Measurements from ENCODE around the gene REG4. TPM values are rescaled to one million over a fixed set of nuclear protein-coding genes. Genes with fewer than 3 reads are reported as not detected.

Gene REG4
- total and polyA plus RNA-seq, 4 donors, result 0.08 to 0.19 (median 0.15) TPM; not detected in 1

DNA sequence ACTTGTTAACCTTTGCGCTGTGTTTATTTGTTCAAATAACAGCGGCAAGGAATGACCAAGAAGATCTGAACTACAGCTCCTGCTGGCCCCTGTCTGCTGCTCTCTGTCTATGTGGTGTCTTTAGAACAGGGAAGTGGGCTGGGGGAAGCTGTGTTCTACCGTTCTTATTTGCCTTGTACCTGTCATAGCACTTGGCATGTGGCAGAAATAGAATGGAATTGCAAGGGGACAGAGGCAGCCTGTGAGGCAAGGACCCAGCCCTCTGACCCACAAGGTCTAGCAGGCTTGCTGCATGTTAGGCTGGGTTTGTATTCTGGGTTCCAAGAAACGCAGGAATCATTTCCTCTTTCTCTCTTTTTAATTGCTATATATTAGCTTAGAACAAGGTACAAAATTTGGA is 63.2 kb downstream of the REG4 start:
- Histone ChIP-seq H3K27ac (ENCODE audit: low read depth in 1 of 2, low read length in 2 of 2) (no peak overlapping the region), H3K4me3 (ENCODE audit: low read depth in 1 of 3, low read length in 3 of 3) (no peak overlapping the region), H3K9me3 (ENCODE audit: control insufficient read depth in 4 of 4, low read length in 3 of 4) (no peaks in the 10 kb centered on the region), H3K27me3 (ENCODE audit: control insufficient read depth in 4 of 4, insufficient read depth in 4 of 4, low read length in 3 of 4) (no peaks in the 10 kb centered on the region), H3K4me1 (ENCODE audit: control insufficient read depth in 4 of 4, insufficient read depth in 4 of 4, low read length in 3 of 4) (peaks cover 6 to 16% (median 11%) of the 10 kb centered on the region in 4 donors), H3K36me3 (ENCODE audit: control insufficient read depth in 4 of 4, insufficient read depth in 3 of 4, low read depth in 1 of 4, low read length in 3 of 4) (peaks cover 7 to 42% (median 40%) of the 10 kb centered on the region in 4 donors), H3K9ac (ENCODE audit: low read depth in 1 of 2, low read length in 2 of 2) (no peak overlapping the region)
- peak; percentile 5 for DNase-seq (ENCODE audit: low spot score)
- 48% methylated on average over 4 of the region's 4 CpGs for WGBS
- TF ChIP-seq NR2F2 (IDR thresholded peaks at IDR 0.05) (no peak), RXRA (IDR thresholded peaks at IDR 0.05) (no peak), HNF4G (IDR thresholded peaks at IDR 0.05) (no peak), JUND (IDR thresholded peaks at IDR 0.05) (no peak), FOXA1 (IDR thresholded peaks at IDR 0.05) (no peak), YY1 (IDR thresholded peaks at IDR 0.05) (no peak), RAD21 (IDR thresholded peaks at IDR 0.05) (no peak), EGR1 (IDR thresholded peaks at IDR 0.05; ENCODE audit: low read depth in 2 of 2) (no peak), HNF4A (conservative IDR thresholded peaks at IDR 0.05) (no peak), TAF1 (conservative IDR thresholded peaks at IDR 0.05) (no peak)
- TF ChIP-seq, protein P1, sequence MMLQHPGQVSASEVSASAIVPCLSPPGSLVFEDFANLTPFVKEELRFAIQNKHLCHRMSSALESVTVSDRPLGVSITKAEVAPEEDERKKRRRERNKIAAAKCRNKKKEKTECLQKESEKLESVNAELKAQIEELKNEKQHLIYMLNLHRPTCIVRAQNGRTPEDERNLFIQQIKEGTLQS (IDR thresholded peaks at IDR 0.05), result no peak
- TF ChIP-seq, protein P2, sequence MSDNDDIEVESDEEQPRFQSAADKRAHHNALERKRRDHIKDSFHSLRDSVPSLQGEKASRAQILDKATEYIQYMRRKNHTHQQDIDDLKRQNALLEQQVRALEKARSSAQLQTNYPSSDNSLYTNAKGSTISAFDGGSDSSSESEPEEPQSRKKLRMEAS (IDR thresholded peaks at IDR 0.05), result no peak
- TF ChIP-seq, protein P3, sequence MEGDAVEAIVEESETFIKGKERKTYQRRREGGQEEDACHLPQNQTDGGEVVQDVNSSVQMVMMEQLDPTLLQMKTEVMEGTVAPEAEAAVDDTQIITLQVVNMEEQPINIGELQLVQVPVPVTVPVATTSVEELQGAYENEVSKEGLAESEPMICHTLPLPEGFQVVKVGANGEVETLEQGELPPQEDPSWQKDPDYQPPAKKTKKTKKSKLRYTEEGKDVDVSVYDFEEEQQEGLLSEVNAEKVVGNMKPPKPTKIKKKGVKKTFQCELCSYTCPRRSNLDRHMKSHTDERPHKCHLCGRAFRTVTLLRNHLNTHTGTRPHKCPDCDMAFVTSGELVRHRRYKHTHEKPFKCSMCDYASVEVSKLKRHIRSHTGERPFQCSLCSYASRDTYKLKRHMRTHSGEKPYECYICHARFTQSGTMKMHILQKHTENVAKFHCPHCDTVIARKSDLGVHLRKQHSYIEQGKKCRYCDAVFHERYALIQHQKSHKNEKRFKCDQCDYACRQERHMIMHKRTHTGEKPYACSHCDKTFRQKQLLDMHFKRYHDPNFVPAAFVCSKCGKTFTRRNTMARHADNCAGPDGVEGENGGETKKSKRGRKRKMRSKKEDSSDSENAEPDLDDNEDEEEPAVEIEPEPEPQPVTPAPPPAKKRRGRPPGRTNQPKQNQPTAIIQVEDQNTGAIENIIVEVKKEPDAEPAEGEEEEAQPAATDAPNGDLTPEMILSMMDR (IDR thresholded peaks at IDR 0.05; ENCODE audit: low read depth, low read length, missing input control), result no peak
- TF ChIP-seq, protein P4, sequence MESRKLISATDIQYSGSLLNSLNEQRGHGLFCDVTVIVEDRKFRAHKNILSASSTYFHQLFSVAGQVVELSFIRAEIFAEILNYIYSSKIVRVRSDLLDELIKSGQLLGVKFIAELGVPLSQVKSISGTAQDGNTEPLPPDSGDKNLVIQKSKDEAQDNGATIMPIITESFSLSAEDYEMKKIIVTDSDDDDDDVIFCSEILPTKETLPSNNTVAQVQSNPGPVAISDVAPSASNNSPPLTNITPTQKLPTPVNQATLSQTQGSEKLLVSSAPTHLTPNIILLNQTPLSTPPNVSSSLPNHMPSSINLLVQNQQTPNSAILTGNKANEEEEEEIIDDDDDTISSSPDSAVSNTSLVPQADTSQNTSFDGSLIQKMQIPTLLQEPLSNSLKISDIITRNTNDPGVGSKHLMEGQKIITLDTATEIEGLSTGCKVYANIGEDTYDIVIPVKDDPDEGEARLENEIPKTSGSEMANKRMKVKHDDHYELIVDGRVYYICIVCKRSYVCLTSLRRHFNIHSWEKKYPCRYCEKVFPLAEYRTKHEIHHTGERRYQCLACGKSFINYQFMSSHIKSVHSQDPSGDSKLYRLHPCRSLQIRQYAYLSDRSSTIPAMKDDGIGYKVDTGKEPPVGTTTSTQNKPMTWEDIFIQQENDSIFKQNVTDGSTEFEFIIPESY (IDR thresholded peaks at IDR 0.05), result no peak
- TF ChIP-seq, protein P5, sequence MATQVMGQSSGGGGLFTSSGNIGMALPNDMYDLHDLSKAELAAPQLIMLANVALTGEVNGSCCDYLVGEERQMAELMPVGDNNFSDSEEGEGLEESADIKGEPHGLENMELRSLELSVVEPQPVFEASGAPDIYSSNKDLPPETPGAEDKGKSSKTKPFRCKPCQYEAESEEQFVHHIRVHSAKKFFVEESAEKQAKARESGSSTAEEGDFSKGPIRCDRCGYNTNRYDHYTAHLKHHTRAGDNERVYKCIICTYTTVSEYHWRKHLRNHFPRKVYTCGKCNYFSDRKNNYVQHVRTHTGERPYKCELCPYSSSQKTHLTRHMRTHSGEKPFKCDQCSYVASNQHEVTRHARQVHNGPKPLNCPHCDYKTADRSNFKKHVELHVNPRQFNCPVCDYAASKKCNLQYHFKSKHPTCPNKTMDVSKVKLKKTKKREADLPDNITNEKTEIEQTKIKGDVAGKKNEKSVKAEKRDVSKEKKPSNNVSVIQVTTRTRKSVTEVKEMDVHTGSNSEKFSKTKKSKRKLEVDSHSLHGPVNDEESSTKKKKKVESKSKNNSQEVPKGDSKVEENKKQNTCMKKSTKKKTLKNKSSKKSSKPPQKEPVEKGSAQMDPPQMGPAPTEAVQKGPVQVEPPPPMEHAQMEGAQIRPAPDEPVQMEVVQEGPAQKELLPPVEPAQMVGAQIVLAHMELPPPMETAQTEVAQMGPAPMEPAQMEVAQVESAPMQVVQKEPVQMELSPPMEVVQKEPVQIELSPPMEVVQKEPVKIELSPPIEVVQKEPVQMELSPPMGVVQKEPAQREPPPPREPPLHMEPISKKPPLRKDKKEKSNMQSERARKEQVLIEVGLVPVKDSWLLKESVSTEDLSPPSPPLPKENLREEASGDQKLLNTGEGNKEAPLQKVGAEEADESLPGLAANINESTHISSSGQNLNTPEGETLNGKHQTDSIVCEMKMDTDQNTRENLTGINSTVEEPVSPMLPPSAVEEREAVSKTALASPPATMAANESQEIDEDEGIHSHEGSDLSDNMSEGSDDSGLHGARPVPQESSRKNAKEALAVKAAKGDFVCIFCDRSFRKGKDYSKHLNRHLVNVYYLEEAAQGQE (IDR thresholded peaks at IDR 0.05), result no peak

DNA sequence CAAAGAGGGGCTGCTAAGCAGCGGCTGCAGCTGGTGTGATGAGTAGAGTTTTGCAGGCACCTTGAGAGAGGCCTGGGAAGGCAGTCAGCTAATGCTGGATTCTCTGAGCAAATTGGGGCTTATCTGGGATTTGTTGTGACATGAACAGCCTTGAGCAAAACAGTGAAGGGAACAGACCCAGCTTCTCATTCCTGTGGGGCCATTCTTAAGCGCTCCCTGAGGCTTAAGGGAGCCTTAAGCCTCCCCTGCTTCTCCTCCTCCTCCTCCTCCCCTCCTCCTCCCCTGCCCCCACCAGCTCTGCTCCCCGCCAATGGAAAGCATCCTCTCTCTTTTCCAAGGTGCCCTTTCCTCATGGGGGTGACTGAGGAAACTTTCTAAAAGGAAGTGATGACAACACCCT is 63.8 kb downstream of the REG4 start:
- Histone ChIP-seq H3K4me1 (ENCODE audit: control insufficient read depth in 4 of 4, insufficient read depth in 4 of 4, low read length in 3 of 4) (peaks cover 7 to 22% (median 15%) of the 10 kb centered on the region in 4 donors), H3K36me3 (ENCODE audit: control insufficient read depth in 4 of 4, insufficient read depth in 3 of 4, low read depth in 1 of 4, low read length in 3 of 4) (peaks cover 7 to 37% (median 35%) of the 10 kb centered on the region in 4 donors), H3K27me3 (ENCODE audit: control insufficient read depth in 4 of 4, insufficient read depth in 4 of 4, low read length in 3 of 4) (no peaks in the 10 kb centered on the region), H3K4me3 (ENCODE audit: low read depth in 1 of 3, low read length in 3 of 3) (no peak overlapping the region), H3K27ac (ENCODE audit: low read depth in 1 of 2, low read length in 2 of 2) (no peak overlapping the region), H3K9me3 (ENCODE audit: control insufficient read depth in 4 of 4, low read length in 3 of 4) (no peaks in the 10 kb centered on the region), H3K9ac (ENCODE audit: low read depth in 1 of 2, low read length in 2 of 2) (no peak overlapping the region)
- no peak for DNase-seq (ENCODE audit: low spot score)
- 81% methylated on average over 3 of the region's 3 CpGs for WGBS
- no peak for TF ChIP-seq HNF4G (IDR thresholded peaks at IDR 0.05)
- TF ChIP-seq TAF1 (conservative IDR thresholded peaks at IDR 0.05), result no peak
- no peak for TF ChIP-seq HNF4A (conservative IDR thresholded peaks at IDR 0.05)
- TF ChIP-seq, protein P1 (IDR thresholded peaks at IDR 0.05), result no peak
- TF ChIP-seq, protein P5 (IDR thresholded peaks at IDR 0.05), result no peak
- TF ChIP-seq RAD21 (IDR thresholded peaks at IDR 0.05), result no peak
- no peak for TF ChIP-seq YY1 (IDR thresholded peaks at IDR 0.05)
- TF ChIP-seq, protein P3 (IDR thresholded peaks at IDR 0.05; ENCODE audit: low read depth, low read length, missing input control), result no peak
- TF ChIP-seq NR2F2 (IDR thresholded peaks at IDR 0.05), result no peak
- no peak for TF ChIP-seq SP1 (IDR thresholded peaks at IDR 0.05)
- TF ChIP-seq FOXA1 (IDR thresholded peaks at IDR 0.05), result no peak

Measured in liver (tissue), 9 donors.